Gastroesophageal sphincter (tissue), 3 donors: ENCODE data around the gene PTPN13.

Experiments used
- CTCF ChIP-seq, 4 experiments: fragments of 200-600 bp in 2 of 4; fragments of 450-650 bp in 2 of 4; sonication (generic) in 1 of 4; IDR thresholded peaks; one replicate each; pipeline ENCODE4 v1.5.1; 2017 to 2019; ENCODE audit warnings: antibody characterized with exemption in 4 of 4, mild to moderate bottlenecking in 2 of 4, moderate library complexity in 2 of 4
- EP300 ChIP-seq: sonication (generic); formaldehyde crosslinking; IDR thresholded peaks from one replicate; pipeline ENCODE4 v1.6.1; 2017; ENCODE audit warnings: antibody characterized with exemption, mild to moderate bottlenecking
- POLR2A ChIP-seq, 2 donors: fragments of 450-650 bp; IDR thresholded peaks; one replicate each; pipeline ENCODE4 v1.6.1; 2017; ENCODE audit warnings: antibody characterized with exemption in 2 of 2, mild to moderate bottlenecking in 2 of 2, moderate library complexity in 1 of 2
- POLR2AphosphoS5 ChIP-seq: sonication (generic); formaldehyde crosslinking; IDR thresholded peaks from one replicate; pipeline ENCODE4 v1.6.1; 2017; ENCODE audit warnings: antibody characterized with exemption

GRCh38 chr4:86564795-86565194, 29.3 kb upstream of the PTPN13 start:
- TF ChIP-seq EP300 = no peak
- no peak for TF ChIP-seq POLR2A (IDR thresholded peaks at IDR 0.05)
- no peak for TF ChIP-seq CTCF (IDR thresholded peaks at IDR 0.05)
- no peak for TF ChIP-seq POLR2AphosphoS5
